ENCODE results near the gene NUDT16.

Gene NUDT16

DNA sequence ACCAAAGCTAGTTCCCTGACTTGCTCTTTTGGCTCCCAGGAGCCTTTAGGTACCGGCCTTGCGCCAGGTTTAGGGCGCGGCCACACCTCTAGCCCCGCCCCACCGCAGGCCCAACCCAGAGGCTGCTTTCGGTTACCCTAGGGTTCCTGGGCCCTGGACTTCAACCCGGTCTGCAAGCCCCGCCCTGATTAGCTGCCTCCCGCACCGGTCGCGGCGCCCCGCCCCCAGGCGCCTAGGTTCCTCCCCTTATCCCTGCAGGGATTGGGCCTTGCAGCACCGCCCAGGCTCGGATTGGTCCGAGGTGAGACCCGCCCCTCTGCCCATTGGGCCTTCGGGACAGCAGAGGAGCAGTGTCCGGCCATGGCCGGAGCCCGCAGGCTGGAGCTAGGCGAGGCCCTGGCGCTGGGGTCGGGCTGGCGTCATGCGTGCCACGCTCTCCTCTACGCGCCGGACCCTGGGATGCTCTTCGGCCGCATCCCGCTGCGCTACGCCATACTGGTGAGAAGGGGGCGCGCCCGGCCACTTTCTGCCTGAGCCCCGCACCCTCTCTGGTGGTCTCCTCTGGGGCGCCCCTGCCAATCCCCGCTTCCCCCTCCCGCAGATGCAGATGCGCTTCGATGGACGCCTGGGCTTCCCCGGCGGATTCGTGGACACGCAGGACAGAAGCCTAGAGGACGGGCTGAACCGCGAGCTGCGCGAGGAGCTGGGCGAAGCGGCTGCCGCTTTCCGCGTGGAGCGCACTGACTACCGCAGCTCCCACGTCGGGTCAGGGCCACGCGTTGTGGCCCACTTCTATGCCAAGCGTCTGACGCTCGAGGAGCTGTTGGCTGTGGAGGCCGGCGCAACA lies at the start of gene NUDT16:
TSS of gene NUDT16 (plus strand) at position 330 of the 847 bp plus-strand sequence. CDS start at position 361, 31 bp downstream.
- H3K4me3 ChIP-seq (replicated peaks; ENCODE audit: low read depth, low read length) = peak within 1 kb of the TSS; percentile 85
- TF ChIP-seq, protein P1, sequence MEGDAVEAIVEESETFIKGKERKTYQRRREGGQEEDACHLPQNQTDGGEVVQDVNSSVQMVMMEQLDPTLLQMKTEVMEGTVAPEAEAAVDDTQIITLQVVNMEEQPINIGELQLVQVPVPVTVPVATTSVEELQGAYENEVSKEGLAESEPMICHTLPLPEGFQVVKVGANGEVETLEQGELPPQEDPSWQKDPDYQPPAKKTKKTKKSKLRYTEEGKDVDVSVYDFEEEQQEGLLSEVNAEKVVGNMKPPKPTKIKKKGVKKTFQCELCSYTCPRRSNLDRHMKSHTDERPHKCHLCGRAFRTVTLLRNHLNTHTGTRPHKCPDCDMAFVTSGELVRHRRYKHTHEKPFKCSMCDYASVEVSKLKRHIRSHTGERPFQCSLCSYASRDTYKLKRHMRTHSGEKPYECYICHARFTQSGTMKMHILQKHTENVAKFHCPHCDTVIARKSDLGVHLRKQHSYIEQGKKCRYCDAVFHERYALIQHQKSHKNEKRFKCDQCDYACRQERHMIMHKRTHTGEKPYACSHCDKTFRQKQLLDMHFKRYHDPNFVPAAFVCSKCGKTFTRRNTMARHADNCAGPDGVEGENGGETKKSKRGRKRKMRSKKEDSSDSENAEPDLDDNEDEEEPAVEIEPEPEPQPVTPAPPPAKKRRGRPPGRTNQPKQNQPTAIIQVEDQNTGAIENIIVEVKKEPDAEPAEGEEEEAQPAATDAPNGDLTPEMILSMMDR (IDR thresholded peaks at IDR 0.05; ENCODE audit: low read depth, low read length, missing control alignments) = no peak
- peak; percentile 92 for DNase-seq (ENCODE audit: extremely low read depth, low read depth)

DNA sequence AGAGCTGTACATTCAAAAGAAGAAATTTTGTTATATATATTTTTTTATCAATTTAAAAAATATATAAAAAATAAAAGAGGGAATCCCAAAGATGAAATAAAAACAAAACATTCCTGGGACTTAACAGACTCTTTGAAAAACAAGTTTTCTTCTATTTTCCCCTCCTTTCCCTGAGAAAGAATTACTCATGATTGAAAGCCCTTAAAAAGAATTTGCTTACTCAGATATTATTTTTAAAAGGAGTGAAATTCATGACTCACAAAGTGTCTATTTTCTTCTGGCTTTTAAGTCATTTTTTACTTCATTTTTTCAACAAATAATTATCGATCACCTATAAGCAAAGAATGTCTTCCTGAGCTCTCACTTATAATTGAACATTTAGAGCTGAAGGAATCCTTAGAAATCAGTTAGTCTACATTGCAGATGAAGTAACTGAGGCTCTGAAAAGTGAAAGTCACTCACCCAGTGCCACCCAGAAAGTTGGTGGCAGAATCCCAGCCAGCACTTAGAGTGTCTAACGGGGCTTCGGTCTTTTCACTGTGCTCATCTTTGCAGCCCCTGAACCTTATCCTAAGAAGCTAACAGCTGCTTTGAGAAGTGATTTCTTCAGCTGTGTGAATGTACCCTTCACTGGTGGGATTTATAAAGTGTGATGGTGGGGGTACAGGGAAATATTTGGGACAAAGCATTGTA lies 42.5 kb upstream of the NUDT16 start:
- TF ChIP-seq, protein P1 (IDR thresholded peaks at IDR 0.05; ENCODE audit: low read depth, low read length, missing control alignments) = no peak
- no peak for DNase-seq (ENCODE audit: extremely low read depth, low read depth)
- no peak overlapping the region for H3K4me3 ChIP-seq (replicated peaks; ENCODE audit: low read depth, low read length)

- TF ChIP-seq, protein P1 (IDR thresholded peaks at IDR 0.05; ENCODE audit: low read depth, low read length, missing control alignments) = no peak
- DNase-seq (ENCODE audit: extremely low read depth, low read depth) = no peak
- no peak overlapping the region for H3K4me3 ChIP-seq (replicated peaks; ENCODE audit: low read depth, low read length)
Measured at GRCh38 chr3:131341761-131342160, 39.8 kb upstream of the NUDT16 start.

- H3K4me3 ChIP-seq (replicated peaks; ENCODE audit: low read depth, low read length) = no peak overlapping the region
- DNase-seq (ENCODE audit: extremely low read depth, low read depth) = no peak
- TF ChIP-seq, protein P1 (IDR thresholded peaks at IDR 0.05; ENCODE audit: low read depth, low read length, missing control alignments) = no peak
Measured at GRCh38 chr3:131348911-131349310, 32.7 kb upstream of the NUDT16 start.

- DNase-seq (ENCODE audit: extremely low read depth, low read depth) = no peak
- no peak overlapping the region for H3K4me3 ChIP-seq (replicated peaks; ENCODE audit: low read depth, low read length)
- TF ChIP-seq, protein P1 (IDR thresholded peaks at IDR 0.05; ENCODE audit: low read depth, low read length, missing control alignments) = no peak
Measured at GRCh38 chr3:131349454-131349853, 32.1 kb upstream of the NUDT16 start.

- peak; percentile 59 for DNase-seq (ENCODE audit: extremely low read depth, low read depth)
- TF ChIP-seq, protein P1 (IDR thresholded peaks at IDR 0.05; ENCODE audit: low read depth, low read length, missing control alignments) = no peak
Measured at GRCh38 chr3:131349946-131350347, 31.6 kb upstream of the NUDT16 start.

More at GRCh38 chr3:131349946-131350347, 31.6 kb upstream of the NUDT16 start:
- H3K4me3 ChIP-seq (replicated peaks; ENCODE audit: low read depth, low read length) = no peak overlapping the region
